Measurements from ENCODE around the gene SIPA1L3. TPM values are rescaled to one million over a fixed set of nuclear protein-coding genes. Genes with fewer than 3 reads are reported as not detected.

The SIPA1L3 gene
- total and polyA plus RNA-seq, 2 experiments from 2014 or later, result 15.7 to 54.1 TPM

- Mint-ChIP-seq H3K9me3 (no peaks in the 10 kb centered on the region; the same call in 2 of the 3 replicates), H3K27ac (no peak overlapping the region), H3K4me3 (no peak overlapping the region), H3K4me1 (peaks cover 52% of the 10 kb centered on the region), H3K36me3 (ENCODE audit: low read depth) (no peaks in the 10 kb centered on the region), H3K27me3 (ENCODE audit: insufficient read depth, low read depth, poor library complexity) (peaks cover 13% of the 10 kb centered on the region)
- peaks cover 44% of the 10 kb centered on the region for H3K79me2 ChIP-seq (replicated peaks; ENCODE audit: insufficient read depth)
- peaks cover 17% of the 10 kb centered on the region for H3F3A ChIP-seq (replicated peaks; ENCODE audit: low read depth)
- no peak for DNase-seq (ENCODE audit: low spot score)
- no peak overlapping the region for H3K27ac ChIP-seq (ENCODE audit: low read depth)
- no peaks in the 10 kb centered on the region for H3K27me3 ChIP-seq (ENCODE audit: insufficient read depth)
- peaks cover 28% of the 10 kb centered on the region for H3K4me1 ChIP-seq (ENCODE audit: insufficient read depth)
- H3K4me3 ChIP-seq, result no peak overlapping the region
- H3K9me2 ChIP-seq (ENCODE audit: insufficient read depth), result no peaks in the 10 kb centered on the region
- H4K20me1 ChIP-seq (replicated peaks; ENCODE audit: insufficient read depth), result peaks cover 4% of the 10 kb centered on the region
- no peak overlapping the region for H3K4me2 ChIP-seq
- no peak overlapping the region for H2AFZ ChIP-seq
- TF ChIP-seq ETS1 (IDR thresholded peaks at IDR 0.05) (no peak), ZNF462 (CRISPR knock-in tag; IDR thresholded peaks at IDR 0.05) (no peak), REST (IDR thresholded peaks at IDR 0.05; ENCODE audit: unreplicated experiment) (no peak), EZH2 (IDR thresholded peaks at IDR 0.05; ENCODE audit: low read depth, unreplicated experiment) (no peak), EZH2phosphoT487 (IDR thresholded peaks at IDR 0.05; ENCODE audit: unreplicated experiment) (no peak)
- ATAC-seq, result no peak
- no peaks in the 10 kb centered on the region for H3K36me3 ChIP-seq (ENCODE audit: insufficient read depth)
Observed at GRCh38 chr19:37983916-37984315, 76.9 kb downstream of the SIPA1L3 start.

Data from GM23338 (cell line).